ENCODE data around the gene HACD3.
"Not testable (repeated sequence)": the region's sequence is repeated elsewhere in the genome, so short reads cannot be mapped to it uniquely, and the experiment has no call there.

HACD3 gene

DNA sequence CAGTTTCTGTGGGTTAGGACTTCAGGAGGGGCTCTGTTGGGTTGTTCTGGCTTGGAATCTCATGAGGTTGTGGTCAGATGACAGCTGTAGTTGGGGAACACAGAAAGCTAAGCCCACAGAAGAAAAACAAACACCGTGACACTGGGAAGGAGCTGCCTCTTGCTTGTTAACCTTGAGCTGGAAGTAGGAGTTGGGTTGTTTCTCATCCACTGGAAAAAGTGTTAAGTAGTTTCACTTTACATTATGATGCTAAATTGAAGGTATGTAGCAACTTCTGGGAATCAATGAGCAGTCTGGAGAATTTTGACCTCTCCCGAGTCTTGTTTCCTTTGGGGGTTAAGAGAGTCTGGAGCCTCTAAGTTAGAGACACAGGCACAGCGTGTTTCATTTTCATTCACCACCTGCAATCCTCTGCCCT lies 20.4 kb downstream of the HACD3 start:
- no peak for DNase-seq (ENCODE audit: low spot score)

DNA sequence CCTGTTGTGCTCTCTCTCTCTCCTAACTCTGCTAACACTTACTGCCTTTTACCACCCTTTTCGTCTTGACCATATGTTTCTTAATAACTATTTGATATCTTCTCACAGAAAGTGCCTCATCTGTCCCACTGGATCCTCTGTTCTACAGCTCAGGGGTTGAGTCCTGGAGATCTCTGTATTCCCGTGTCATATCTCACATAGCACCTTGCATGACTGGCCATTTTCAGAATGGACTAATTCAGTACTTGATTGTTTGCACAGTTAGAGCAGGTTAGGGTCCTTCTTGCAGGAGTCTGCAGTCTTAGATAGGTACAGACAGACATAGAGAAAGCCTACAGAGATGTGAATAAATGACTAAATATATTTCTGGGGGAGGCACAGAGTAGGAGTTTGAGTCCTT lies 20.9 kb downstream of the HACD3 start:
- no peak for DNase-seq (ENCODE audit: low spot score)

DNA sequence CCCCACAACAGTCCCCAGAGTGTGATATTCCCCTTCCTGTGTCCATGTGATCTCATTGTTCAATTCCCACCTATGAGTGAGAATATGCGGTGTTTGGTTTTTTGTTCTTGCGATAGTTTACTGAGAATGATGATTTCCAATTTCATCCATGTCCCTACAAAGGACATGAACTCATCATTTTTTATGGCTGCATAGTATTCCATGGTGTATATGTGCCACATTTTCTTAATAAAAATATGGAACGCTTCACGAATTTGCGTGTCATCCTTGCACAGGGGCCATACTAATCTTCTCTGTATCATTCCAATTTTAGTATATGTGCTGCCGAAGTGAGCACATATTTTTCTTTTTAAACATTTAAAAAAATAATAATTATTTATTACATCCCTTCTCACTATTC lies 22.6 kb downstream of the HACD3 start:
- DNase-seq (ENCODE audit: low spot score), result not testable (repeated sequence)

- no peak for DNase-seq (ENCODE audit: low spot score)
These were observed 23.4 kb downstream of the HACD3 start for GRCh38 chr15:65553691-65554090.

DNA sequence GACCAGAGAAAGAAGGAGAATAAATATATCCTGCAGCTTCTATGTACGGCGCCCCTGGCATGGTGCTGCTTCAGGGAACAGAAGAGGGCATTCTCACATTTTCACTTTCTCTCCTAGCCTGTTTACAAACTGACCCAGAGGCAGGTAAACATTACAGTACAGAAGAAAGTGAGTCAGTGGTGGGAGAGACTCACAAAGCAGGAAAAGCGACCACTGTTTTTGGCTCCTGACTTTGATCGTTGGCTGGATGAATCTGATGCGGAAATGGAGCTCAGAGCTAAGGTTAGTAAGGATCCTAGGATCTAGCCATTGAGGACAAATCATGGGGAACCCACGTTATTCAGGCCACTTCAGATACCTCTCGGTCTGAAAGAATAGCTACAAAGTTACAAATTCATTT lies 26.4 kb downstream of the HACD3 start:
- no peak for DNase-seq (ENCODE audit: low spot score)

DNA sequence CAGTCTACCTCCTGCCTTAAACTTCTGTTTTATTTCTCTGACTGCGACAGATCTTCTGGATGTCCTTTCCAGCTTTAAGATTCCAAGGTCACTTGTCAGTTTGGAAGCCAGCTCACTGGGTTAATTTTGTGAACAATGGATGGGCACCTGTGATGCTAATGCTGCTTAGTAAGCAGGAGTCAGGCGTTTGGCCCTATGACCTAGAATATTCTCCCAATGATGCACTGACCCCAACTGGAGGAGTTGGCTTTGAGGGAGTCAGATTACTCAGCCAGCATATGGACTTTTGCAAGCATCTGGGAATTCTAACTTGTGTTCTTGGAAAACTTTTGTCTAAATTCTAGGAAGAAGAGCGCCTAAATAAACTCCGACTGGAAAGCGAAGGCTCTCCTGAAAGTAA lies 28.1 kb downstream of the HACD3 start:
- peak; percentile 41 for DNase-seq (ENCODE audit: low spot score)

GRCh38 chr15:65558997-65559760 lies 28.9 kb downstream of the HACD3 start:
- no peak for DNase-seq (ENCODE audit: low spot score)

DNA sequence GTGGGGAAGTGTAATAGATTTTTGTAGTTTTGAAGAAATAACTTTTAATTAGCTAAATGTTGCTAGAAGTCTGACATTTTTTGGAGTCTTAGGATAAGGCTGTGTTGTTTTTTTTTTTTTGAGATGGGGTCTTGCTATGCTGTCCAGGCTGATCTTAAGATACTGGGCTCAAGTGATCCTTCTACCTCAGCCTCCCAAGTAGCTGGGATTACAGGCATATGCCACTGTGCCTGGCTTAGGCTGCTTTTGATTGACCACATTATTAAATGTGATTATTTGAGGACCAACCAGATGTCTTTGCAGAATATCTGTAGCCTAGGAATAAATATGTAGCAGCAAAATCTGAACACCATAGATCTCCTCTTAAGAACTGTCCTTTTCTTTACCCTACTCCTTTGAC lies 29.7 kb downstream of the HACD3 start:
- no peak for DNase-seq (ENCODE audit: low spot score)

GRCh38 chr15:65561934-65562333 lies 31.7 kb downstream of the HACD3 start:
- no peak for DNase-seq (ENCODE audit: low spot score)

DNA sequence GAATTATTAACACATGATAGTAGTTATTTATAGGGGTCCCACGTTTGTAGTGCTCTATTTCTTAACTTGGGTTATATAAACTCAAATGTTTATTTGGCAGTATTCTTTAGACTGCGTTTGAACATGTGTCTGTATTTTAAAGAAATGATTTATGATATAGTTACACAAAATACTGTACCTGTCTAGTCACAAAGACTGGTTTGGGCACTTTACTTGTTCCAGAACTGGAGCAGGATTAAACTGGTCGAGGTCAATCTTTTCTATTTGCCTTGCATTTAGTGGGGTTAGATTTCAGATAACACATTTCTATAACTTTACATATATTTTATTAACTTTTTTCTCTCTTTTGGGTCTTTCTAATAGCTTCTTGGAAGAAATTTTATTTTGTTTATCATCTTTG lies 39.5 kb downstream of the HACD3 start:
- no peak for DNase-seq (ENCODE audit: low spot score)

DNA sequence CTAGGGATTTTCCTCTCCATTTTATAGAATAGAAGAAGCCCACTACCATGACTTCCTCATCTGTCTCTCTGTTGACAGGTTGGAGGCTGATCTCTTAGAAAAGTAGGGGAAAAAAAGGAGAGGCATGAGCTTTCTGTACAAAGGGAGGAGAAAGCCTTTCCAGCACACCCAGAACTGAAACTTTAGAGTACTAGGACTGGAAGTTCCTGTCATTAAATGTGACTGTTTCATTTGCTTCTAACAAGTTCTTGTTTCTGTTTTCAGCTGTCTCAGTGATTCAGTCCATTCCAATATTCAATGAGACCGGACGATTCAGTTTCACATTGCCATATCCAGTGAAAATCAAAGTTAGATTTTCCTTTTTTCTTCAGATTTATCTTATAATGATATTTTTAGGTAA lies 41.7 kb downstream of the HACD3 start:
- DNase-seq (ENCODE audit: low spot score), result no peak

GRCh38 chr15:65576664-65577063 lies 46.4 kb downstream of the HACD3 start:
- peak; percentile 21 for DNase-seq (ENCODE audit: low spot score)

- DNase-seq (ENCODE audit: low spot score), result no peak
These were observed 47.1 kb downstream of the HACD3 start for GRCh38 chr15:65577129-65577996.

- peak; percentile 10 for DNase-seq (ENCODE audit: low spot score)
These were observed 48.9 kb downstream of the HACD3 start for GRCh38 chr15:65578904-65579728.

- peak; percentile 8 for DNase-seq (ENCODE audit: low spot score)
These were observed 49.5 kb downstream of the HACD3 start for GRCh38 chr15:65579762-65580161.

DNA sequence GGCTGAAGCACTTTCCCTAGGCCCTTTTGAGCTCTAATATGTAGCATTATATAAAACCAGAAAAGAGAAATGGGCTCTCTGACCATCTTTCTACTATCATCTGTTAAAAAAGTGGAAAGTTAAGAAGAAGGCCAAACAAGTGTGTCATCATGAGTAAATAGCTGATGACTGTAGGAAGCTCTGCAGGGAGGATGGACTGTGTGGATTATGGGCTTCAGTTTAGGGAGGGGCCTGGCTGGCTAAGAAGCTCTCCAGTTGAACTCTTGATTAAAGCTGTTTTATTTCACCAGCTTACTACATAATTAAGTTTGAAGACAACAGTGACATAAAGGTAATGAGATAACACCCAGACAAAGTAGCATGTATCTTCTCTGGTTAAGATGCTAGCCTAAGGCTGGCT lies 50.0 kb downstream of the HACD3 start:
- peak; percentile 87 for DNase-seq (ENCODE audit: low spot score)

DNA sequence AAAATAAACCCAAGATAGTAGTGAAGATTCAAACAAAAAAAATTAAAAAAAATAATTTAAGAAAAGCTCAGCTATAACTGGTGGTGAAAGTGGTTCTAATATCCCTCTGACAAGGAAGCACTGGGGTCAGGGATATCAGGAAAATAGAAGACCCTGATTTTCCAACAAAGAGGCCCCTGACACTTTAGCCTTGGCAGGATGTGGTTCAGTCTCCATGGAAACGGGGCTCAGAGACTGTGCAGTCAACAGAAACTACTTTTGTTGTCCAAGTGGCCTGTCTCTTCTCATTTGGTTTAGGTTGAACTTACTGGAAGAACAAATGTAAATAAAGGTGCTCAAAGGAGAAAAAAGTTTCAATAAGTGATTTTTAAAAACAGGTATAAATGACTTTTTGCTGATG lies 53.4 kb downstream of the HACD3 start:
- no peak for DNase-seq (ENCODE audit: low spot score)

- DNase-seq (ENCODE audit: low spot score), result no peak
These were observed 54.0 kb downstream of the HACD3 start for GRCh38 chr15:65584241-65584640.

- DNase-seq (ENCODE audit: low spot score), result no peak
These were observed 56.8 kb downstream of the HACD3 start for GRCh38 chr15:65587094-65587493.

GRCh38 chr15:65595960-65596359 lies 65.7 kb downstream of the HACD3 start:
- no peak for DNase-seq (ENCODE audit: low spot score)

GRCh38 chr15:65598468-65598867 lies 68.2 kb downstream of the HACD3 start:
- DNase-seq (ENCODE audit: low spot score), result no peak

DNA sequence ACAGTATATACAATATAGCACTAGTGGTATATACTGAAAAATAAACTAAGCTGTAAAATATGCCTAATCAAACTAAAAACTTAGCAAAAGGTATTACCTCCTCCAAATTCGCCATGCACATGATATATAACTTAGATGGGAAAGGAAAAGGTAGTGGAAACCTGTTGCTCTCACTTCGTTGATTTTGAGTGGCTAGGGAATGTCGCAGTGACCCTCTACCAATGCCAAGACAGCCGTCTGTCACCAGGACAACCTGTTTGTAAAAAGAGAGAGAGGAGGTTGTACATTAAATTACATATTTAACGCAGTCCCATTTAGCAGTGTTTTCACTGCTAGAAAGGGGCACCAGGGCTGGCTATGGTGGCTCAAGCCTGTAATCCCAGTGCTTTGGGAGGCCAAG lies 69.4 kb downstream of the HACD3 start:
- no peak for DNase-seq (ENCODE audit: low spot score)

Data from AG20443 (cell line).